ENCODE data around the gene WNT5B. TPM values are rescaled to one million over a fixed set of nuclear protein-coding genes. Genes with fewer than 3 reads are reported as not detected.

WNT5B gene
- total and polyA plus RNA-seq, 2 donors (not counting 3 experiments of a cell fraction or from before 2014, with no cell fraction given) = not detected

- Histone ChIP-seq H4K20me1 (replicated peaks; ENCODE audit: control insufficient read depth, extremely low read depth, insufficient read depth, low read length) (no peaks in the 10 kb centered on the region), H3K9me1 (replicated peaks; ENCODE audit: control insufficient read depth, extremely low read depth, insufficient read depth, low read length) (no peaks in the 10 kb centered on the region), H3K4me3 (replicated peaks in 1 of 3; ENCODE audit: insufficient read depth in 1 of 3, low read depth in 1 of 3, low read length in 3 of 3) (no peak overlapping the region), H3K9me3 (replicated peaks; ENCODE audit: control insufficient read depth, insufficient read depth, low read length) (no peaks in the 10 kb centered on the region), H3K27ac (ENCODE audit: insufficient read depth, low read depth, low read length) (no peak overlapping the region), H3K4me1 (ENCODE audit: control insufficient read depth, extremely low read depth, insufficient read depth, low read length) (peaks cover 6% of the 10 kb centered on the region), H3K36me3 (ENCODE audit: control insufficient read depth in 2 of 2, extremely low read depth in 1 of 2, insufficient read depth in 2 of 2, low read length in 2 of 2) (no peaks in the 10 kb centered on the region), H3K79me2 (ENCODE audit: control insufficient read depth, insufficient read depth, low read length) (no peaks in the 10 kb centered on the region), H3K9ac (replicated peaks; ENCODE audit: extremely low read depth, insufficient read depth, low read length) (no peak overlapping the region), H2AFZ (ENCODE audit: low read depth, low read length) (no peak overlapping the region), H3K4me2 (ENCODE audit: insufficient read depth, low read length) (no peak overlapping the region), H3K27me3 (ENCODE audit: control insufficient read depth in 2 of 2, insufficient read depth in 2 of 2, low read length in 2 of 2) (no peaks in the 10 kb centered on the region)
- no peak for DNase-seq (ENCODE audit: low read depth, low spot score)
- ChIA-PET POLR2A (no interaction called here), CTCF (interaction anchor here (0.8 to 12.7 kb wide), 28 partner anchors 9 to 1142 kb away, joined by 3 to 469 read pairs (median 7); partner anchors contain the start of genes FBXL14 and RAD52)
- TF ChIP-seq JUN (IDR thresholded peaks at IDR 0.05; ENCODE audit: borderline replicate concordance, insufficient read depth, insufficient read length, low read depth) (no peak), EZH2 (IDR thresholded peaks at IDR 0.05; ENCODE audit: borderline replicate concordance, low read depth, low read length, severe bottlenecking) (no peak), FOS (IDR thresholded peaks at IDR 0.05; ENCODE audit: borderline replicate concordance, insufficient read depth, low read length) (no peak), GATA2 (IDR thresholded peaks at IDR 0.05; ENCODE audit: insufficient read depth, insufficient read length, low read depth, low read length) (no peak), MYC (IDR thresholded peaks at IDR 0.05; ENCODE audit: low read depth, low read length) (no peak), POLR2A (IDR thresholded peaks at IDR 0.05; ENCODE audit: low read depth, low read length) (no peak), POLR2AphosphoS5 (IDR thresholded peaks at IDR 0.05; ENCODE audit: insufficient read depth, low read depth, low read length) (no peak)
- TF ChIP-seq, protein P1, sequence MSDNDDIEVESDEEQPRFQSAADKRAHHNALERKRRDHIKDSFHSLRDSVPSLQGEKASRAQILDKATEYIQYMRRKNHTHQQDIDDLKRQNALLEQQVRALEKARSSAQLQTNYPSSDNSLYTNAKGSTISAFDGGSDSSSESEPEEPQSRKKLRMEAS (IDR thresholded peaks at IDR 0.05; ENCODE audit: insufficient read depth, insufficient read length) = no peak
- TF ChIP-seq, protein P2, sequence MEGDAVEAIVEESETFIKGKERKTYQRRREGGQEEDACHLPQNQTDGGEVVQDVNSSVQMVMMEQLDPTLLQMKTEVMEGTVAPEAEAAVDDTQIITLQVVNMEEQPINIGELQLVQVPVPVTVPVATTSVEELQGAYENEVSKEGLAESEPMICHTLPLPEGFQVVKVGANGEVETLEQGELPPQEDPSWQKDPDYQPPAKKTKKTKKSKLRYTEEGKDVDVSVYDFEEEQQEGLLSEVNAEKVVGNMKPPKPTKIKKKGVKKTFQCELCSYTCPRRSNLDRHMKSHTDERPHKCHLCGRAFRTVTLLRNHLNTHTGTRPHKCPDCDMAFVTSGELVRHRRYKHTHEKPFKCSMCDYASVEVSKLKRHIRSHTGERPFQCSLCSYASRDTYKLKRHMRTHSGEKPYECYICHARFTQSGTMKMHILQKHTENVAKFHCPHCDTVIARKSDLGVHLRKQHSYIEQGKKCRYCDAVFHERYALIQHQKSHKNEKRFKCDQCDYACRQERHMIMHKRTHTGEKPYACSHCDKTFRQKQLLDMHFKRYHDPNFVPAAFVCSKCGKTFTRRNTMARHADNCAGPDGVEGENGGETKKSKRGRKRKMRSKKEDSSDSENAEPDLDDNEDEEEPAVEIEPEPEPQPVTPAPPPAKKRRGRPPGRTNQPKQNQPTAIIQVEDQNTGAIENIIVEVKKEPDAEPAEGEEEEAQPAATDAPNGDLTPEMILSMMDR (IDR thresholded peaks at IDR 0.05; ENCODE audit: extremely low read depth in 1 of 2, insufficient read depth in 1 of 2, low read depth in 1 of 2, low read length in 2 of 2) = no peak
- no peak for FAIRE-seq
- BruUV-seq (replicated peaks) = no TSS peak
- intact Hi-C loops (cut with micrococcal nuclease) = loop anchor here (5.0 to 10.0 kb wide), 2 partner anchors 367 to 830 kb away; partner anchors contain the start of gene WNK1
- dilution Hi-C loops (cut with MboI; ENCODE audit: extremely low pct_ligation_motif_present, low sequenced_read_pairs) = no loop called here
Observed at GRCh38 chr12:1584326-1584725, 44.7 kb upstream of the WNT5B start.
